HG03097 (cell line): ENCODE data around the gene KNTC1.
A peak's percentile ranks its signal among the peaks of the same experiment; 100 is the strongest.
"Not testable (repeated sequence)": the region's sequence is repeated elsewhere in the genome, so short reads cannot be mapped to it uniquely, and the experiment has no call there.

Source experiments
- ATAC-seq: cut with Tn5 transposase; IDR thresholded peaks from one replicate; pipeline ENCODE4 v1.9.1; 2021; ENCODE audit not compliant: unreplicated experiment, low FRiP score

KNTC1 gene

DNA sequence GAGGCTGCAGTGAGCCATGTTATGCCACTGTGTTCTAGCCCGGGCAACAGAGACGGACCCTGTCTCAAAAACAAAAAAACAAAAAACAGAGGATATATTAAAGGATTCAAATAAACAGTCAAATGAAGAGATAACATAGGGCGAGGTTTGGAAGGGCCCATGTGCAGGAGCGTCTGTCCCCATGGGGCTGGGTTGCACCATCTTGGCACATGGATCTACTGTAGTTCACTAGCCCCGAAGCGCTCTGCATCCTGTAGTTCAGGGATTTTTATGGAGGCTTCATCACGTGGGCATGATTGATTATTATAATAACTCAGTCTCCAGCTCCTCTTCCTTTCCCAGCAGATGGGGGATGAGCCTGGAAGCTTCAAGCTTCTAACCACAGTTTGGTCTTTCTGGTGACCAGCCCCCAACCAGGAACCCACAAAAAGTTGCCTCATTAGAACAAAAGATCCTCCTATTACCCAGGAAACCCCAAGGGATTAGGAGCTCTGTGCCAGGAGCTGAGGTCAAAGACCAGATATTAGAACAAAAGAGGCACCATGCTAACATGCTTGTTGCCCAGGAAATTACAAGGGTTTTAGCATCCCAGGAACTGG lies 116.3 kb downstream of the KNTC1 start:
- ATAC-seq, result no peak

DNA sequence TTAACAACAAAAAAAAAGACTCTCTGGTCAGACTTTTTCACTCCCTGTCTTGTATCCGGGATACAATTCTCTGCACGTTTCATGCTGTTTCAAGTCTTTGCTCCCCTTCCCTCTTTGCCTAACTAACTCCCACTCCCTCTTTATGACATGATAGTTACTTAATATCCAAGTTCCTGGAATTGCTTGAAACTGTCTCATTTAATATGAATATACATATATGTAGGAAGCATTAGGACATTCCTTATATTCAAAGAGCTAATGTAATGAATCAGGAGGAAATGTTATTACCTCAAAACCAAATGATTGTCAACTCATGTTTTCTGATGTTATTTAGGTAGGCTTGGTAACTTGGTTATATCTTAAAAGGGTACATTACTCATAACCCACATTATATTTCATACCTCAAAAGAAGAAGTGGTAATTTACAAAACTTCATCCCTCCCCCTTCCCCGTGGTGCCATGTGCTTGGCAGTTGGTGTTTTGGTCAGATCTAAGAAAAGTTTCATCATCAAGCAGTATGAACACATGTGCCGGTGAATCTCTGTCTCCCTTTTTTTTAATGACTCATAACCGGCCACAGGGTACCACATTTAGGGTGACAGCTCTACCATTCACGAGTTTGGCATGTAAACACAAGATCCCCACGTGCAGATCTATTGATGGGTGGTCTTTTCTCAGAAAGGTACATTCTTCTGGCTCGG lies 119.6 kb downstream of the KNTC1 start:
- ATAC-seq, result peak; percentile 67

DNA sequence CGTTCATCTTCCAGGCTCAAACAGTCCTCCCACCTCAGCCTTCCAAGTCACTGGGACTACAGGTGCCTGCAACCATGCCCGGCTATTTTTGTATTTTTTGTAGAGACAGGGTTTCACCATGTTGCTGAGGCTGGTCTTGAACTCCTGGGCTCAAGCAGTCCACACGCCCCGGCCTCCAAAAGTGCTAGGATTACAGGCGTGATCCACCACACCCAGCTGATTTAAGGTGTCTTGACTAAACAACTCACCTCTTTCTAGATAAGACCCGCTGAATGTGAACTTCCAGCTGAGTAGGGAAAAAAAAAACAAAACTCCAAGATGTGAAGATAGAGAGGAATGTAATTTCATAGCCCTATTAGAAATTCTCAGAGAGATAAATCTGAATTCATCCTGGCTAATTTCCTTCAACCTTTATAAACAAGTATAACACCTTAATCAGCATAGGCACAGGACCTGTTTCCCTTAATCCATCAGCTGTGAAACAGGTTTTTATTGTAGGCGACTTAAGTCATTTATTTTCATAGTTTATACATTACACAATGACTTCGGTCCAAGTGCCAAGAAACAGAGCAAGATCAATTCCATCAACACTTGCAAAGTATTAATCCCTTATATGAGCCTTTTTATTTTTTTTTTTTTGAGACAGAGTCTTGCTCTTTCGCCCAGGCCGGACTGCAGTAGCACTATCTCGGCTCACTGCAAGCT lies 124.6 kb downstream of the KNTC1 start:
- no peak for ATAC-seq

DNA sequence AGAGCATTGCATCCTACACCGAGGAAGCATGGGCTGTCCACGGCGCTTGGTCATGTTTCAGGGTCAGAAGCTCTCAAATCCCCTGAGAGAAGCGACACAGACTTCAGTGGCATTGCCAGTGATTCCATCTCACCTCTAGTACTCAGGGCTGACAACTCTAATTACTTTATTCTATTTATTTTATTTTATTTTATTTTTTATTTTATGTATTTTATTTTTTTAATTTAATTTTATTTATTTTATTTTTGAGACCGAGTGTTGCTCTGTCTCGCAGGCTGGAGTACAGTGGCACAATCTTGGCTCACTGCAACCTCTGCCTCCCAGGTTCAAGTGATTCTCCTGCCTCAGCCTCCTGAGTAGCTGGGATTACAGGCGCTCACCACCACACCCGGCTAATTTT lies 126.2 kb downstream of the KNTC1 start:
- ATAC-seq, result not testable (repeated sequence)

DNA sequence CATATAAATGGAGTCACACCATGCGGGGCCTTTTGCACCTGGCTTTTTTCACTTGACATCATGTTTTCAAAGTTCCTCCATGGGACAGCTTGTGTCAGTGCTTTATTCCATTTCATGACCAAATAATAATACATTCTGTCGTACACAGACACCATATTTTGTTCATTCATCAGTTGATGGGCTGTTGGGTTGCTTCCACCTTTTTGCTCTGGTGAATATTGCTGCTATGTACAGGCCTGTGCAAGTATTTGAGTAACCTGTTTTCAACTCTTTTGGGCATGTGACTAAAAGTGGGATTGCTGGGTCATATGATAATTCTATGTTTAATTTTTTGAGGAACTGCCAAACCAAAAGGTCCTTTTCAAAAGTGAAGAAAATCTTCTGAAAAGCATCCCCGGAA lies 129.2 kb downstream of the KNTC1 start:
- ATAC-seq, result no peak

DNA sequence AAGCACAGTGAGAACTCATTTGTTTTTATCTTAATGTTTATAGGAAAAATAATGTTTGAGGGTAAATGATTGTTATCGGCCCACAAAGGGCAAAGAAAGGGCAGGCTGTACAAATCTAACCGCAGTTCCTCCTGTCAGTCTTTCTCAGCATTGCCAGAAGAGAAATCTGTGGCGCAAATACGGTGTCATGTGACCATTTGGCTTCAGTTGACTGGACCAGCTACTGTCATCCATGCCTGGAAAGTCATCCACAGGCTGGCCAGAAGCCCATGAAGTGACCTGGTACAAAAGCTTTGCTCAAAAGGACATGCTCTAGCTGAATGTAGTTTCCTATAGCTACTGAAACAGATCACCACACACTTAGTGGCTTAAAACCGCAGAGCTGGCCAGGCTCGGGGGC lies 132.5 kb downstream of the KNTC1 start:
- no peak for ATAC-seq

DNA sequence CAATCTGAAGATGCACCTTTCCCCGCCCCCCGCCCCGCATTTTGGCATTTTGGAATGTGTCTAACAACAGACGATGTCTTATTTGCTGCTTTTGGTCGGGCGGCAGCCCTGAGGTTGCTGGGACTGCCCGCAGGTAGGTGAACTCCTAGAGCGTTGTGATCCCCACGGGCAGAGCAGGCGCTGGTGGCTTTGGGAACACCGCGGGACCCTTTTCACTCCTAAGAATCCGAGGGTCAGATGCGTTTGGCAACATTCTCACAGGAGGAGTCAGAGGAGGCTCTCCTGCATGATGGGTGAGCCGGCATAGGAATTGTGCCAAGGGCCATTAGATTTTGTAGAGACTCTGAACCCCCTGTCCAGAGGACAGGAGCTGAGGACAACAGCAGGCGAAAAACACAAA lies 134.2 kb downstream of the KNTC1 start:
- no peak for ATAC-seq

DNA sequence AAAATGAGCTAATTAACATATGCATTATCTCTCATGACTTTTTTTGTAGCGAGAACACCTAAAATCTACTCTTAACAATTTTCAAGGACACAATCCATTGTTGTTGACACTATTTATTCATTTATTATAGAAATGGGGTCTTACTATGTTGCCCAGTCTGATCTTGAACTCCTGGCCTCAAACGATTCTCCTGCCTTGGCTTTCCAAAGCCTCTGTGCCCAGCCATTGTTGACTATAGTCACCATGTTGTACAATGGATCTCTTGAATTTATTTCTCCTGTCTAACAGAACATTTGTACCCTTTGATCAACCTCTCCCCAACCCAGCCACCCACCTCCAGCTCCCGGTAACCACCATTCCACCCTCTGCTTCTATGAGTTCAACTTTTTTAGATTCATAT lies 134.9 kb downstream of the KNTC1 start:
- ATAC-seq, result no peak

DNA sequence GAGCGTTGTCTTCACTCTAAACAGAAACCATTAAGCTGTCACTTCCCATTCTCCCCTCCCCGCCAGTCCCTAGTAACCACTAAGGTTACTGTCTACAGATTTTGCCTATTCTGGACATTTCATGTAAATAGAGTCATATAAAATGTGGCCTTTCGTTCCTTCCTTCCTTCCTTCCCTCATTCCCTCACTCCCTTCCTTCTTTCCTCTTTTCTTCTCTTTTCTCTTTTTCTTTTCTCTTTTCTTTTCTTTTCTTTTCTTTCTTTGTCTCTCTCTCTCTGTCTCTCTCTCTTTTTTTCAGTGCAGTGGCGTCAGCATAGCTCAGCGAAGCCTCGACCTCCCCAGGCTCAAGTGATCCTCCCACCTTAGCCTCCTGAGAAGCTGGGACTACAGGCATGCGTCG lies 138.3 kb downstream of the KNTC1 start:
- ATAC-seq, result no peak

DNA sequence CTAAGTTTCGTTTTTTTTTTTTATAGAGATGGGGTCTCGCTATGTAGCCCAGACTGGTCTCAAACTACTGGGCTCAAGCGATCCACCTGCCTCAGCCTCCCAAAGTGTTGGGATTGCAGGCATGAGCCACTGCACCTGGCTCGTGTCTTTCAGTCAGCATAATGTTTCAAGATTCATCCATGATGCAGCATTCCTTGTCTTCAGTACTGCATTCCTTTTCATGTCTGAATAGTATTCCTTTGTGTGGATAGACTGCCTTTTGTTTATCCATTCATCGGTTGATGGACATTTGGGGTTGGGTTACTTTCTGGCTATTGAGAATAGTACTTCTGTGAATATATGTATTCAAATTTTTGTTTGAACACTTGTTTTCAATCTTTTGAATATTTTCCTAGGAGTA lies 138.7 kb downstream of the KNTC1 start:
- no peak for ATAC-seq

DNA sequence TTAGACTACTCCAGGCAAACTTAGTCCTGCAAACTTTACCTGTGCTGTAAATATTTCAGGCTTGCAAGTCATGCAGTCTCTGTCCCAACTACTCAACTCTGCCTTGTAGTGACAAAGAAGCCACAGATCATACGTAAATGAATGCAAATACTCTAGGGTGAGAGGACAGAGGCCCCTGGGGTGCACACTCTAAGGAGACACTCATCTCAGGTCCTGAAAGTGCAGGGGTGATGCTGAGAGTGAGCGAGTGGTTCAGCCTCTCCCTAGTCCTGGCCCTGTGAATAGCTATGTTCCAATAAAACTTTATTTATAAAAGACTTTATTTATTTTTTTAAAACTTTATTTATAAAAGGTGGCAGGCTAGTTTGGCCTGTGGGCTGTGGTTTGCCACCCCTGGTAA lies 141.2 kb downstream of the KNTC1 start:
- no peak for ATAC-seq

DNA sequence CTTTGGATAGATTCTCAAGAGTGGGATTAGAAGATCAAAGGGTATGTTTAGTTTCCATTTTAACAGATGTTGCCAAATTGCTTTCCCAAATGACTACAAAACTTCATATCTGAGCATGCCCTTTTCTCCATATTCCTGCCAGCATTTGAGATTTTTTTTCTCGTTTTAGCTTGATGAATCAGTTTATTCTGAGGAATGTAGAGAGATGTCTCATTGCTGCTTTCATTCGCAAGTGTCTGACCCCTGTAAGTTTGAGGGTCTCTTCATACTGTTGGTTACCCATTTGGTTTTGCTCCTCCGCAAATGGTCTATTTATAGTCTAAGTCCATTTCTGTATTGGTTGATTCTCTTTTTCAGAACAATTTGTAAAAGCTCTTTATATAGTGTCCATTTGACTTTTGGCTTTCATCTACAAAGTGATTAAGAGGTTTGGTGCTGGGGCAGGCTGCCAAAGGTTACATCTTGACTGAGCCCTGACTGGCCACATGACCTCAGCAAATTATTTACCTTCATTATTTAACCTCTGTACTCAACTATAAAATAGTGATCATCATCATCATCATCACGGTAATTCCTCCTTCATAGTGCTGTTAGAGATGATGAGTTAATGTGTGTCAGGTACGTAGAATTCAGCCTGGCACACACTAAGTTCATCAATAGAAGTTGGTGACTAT lies 142.5 kb downstream of the KNTC1 start:
- ATAC-seq, result no peak

DNA sequence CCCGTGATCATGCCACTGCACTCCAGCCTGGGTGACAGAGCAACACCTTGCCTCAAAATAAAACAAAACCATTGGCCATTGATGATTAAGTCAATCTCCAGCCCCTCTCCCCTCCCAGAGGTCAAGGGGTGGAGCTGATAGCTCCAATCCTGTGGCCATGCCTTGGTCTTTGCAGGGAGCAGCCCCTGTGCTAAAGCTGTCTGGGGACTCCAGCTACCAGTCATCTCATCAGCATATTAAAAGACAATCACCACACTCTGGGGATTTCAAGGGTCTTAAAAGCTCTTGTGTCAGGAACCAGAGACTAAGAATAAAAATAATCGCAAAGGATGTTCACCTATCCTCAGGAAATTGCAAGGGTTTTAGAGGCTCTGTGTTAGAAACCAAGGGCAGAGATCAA lies 145.5 kb downstream of the KNTC1 start:
- ATAC-seq, result no peak
